ENCODE measurements around the gene DALRD3. TPM values are rescaled to one million over a fixed set of nuclear protein-coding genes. Genes with fewer than 3 reads are reported as not detected.

DALRD3 gene
- total RNA-seq, 1 donor from 2014 or later: 30.6 TPM

DNA sequence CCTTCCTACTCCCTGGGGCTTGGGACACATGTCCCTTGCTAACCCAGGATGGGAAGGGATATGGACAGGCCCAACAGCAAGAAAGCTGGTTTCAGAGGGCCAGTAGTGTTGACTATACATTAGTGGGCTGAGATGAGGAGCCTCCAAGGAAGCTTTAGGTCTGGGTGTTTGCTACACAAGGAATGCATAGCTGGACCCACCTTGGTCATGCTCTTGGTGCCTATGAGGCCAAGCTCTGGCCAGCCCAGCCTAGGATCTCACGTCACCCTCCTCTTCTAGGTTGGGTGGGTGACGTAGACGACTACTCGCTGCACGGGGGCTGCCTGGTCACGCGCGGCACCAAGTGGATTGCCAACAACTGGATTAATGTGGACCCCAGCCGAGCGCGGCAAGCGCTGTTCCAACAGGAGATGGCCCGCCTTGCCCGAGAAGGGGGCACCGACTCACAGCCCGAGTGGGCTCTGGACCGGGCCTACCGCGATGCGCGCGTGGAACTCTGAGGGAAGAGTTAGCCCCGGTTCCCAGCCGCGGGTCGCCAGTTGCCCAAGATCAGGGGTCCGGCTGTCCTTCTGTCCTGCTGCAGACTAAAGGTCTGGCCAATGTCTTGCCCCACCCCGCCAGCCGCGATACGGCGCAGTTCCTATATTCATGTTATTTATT, 11.8 kb downstream of the DALRD3 start:
- DNase-seq (ENCODE audit: low read depth in 2 of 2): peak; percentile 58 to 72

DNA sequence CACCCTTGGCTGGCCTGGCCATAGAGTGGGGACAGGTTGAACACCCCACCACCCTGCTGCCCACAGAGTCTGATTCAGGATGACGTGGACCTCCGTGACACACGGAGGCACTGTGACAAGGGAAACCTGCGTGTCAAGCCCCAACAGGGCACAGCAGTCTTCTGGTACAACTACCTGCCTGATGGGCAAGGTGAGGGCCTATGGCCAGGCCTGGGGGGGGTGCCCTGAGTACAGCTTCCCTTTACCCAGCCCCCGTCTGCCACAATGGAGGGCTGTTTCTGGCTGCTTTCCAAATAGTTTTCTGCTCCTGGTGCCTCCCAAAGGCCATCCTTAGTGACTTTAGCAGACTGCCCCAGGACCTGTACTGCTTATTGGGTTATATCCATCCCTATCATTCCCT, 12.4 kb downstream of the DALRD3 start:
- no peak for DNase-seq (ENCODE audit: low read depth in 2 of 2)

DNA sequence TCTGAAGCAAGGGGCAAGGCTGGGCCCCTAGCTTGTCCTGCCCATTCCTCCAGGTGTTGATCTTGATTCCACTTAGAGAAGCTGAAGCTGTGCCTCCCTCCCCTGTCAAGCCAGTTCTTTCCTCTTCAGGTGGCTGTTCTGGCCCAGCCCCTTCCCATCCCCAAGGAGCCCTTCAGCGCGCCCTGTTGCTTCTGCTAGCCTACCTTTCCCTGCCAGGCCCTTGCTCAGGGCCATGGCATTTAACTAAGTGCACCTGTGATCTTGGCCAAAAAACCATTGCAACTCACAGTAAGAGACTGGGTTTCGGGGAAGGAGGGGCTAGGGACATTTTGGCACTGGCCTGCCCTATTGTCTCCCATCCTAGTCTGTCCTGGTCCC, 13.1 kb downstream of the DALRD3 start:
- no peak for DNase-seq (ENCODE audit: low read depth in 2 of 2)

DNA sequence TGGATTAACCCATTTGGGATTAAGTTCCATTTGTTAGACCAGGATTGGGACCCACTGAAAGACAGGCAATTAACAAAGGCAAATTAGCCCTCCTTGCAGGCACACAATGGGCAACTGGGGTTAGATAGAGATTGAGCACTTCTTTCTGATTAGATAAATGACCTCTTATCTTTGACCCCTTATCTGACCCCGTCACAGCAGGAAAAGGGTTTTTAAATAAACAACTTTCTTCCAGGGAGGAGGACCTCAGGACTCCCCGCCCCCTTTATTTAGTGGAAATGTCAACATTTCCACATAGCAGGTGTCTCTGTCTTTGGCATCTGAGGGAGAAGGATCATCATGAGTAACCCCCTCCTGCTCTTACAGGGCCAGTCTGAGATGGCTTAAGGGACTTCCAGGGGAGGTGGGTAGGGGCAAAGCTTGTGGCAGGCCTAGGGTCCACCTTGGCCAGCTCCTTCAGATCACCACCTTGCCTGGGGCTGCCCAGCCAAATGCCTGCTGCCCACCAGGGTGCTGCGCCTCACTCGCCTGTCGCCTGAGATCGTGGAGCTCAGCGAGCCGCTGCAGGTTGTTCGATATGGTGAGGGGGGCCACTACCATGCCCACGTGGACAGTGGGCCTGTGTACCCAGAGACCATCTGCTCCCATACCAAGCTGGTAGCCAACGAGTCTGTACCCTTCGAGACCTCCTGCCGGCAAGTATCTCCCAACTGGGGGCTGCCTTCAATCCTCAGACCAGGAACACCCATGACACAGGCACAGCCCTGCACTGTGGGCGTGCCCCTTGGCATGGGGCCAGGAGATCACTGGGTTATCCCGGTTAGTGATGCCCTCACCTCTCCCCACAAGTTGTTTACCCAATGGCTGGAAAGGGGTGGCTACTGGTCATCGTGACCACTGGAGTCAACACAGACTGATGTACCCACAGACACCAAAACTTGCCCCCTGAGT, 13.8 kb downstream of the DALRD3 start:
- no peak for DNase-seq (ENCODE audit: low read depth in 2 of 2)

DNA sequence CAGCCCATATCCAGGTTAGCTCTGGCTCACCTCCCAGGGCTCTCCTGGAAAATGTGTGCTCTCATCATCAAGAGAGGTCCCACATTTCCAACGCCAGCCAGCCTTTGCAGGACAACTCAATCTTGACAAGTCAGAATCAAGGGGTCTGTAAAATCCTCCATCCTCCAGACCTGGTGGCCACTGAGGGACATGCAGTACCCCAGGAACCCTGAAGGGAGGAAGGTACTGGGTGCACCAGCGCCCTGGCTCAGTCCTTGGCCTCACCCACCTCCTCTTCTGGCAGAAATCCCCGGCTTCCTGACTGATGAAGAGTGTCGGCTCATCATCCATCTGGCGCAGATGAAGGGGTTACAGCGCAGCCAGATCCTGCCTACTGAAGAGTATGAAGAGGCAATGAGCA, 17.2 kb downstream of the DALRD3 start:
- no peak for DNase-seq (ENCODE audit: low read depth in 2 of 2)

DNA sequence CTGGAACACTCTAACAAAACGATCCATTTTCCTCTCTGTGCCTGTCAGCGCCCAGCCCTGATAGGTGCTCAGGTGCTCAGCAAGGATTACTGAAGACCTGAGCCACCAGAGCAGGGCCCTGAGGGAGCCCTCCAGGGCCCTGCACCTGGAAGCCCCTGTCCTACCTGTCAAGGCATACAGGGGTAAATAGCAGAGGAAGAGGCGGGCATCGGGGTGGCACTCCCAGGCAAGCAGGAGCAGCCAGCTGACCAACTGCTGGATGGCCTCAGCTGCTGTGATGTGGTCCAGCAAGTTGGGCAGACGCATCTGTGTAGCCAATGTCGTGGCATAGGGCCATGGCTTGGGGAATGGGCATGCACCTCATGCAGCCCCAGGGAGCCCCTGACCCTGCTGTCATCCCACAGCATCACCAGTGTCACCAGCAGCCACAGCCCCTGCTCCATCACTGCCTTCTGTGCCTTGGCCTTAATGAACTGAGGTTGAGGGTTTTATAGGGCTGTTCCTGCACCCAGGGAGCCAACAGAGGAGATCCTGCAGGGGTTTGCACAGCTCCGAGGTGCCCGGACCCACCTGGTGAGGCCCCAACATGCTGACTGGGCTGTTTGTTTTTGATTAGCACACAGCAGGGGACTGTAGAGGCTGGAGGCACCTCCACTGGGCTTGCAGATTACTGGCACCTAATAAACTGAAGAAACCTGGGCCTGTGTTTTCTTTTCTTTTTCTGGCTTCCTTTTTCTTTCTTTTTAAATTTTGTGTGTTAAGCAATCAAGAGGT, 19.1 kb downstream of the DALRD3 start:
- DNase-seq (ENCODE audit: low read depth in 2 of 2): no peak

DNA sequence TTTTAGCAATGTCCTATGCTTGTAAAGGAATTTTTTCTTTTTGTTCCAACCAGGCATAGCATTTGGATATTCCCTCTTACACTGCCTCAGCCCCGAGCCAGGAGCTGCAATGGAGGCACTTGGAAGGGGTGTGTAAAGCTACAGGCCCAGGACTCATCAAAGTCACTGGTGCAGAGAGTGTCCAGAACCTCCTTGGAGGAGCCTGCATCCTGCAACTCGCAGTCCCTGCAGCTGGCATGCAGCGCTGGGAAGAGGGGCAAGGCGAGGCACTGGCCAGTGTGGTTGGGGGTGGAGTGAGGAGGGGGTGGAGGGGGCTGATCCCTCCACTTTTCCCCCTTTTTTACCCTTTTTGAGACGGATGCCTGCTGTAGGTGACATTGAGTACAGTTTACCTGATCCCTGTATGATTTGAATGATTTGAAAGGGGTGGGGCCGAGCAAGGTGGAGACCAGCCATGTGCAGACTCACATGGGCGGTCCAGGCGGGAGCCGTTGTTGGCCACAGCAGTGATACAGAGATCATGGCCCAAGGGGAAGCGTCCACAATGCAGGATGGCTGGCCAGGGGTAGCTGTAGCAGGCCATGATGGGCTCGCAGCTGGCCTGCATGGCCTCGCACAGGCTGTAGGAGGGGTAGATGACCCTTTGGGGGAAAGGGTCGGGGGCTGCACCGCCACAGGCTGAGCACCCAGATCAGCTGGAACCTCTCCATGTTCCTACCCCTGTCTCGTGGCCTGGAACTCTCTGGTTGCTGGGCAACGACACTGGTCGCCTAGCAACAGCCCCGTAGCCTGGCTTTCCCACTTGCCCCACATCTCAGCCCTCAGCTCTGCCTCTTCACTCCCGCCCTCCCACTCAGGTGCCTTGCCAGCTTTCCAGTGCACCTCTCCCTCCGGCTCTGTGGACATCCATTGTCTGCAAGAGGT, 20.4 kb downstream of the DALRD3 start:
- DNase-seq (ENCODE audit: low read depth in 2 of 2): no peak

DNA sequence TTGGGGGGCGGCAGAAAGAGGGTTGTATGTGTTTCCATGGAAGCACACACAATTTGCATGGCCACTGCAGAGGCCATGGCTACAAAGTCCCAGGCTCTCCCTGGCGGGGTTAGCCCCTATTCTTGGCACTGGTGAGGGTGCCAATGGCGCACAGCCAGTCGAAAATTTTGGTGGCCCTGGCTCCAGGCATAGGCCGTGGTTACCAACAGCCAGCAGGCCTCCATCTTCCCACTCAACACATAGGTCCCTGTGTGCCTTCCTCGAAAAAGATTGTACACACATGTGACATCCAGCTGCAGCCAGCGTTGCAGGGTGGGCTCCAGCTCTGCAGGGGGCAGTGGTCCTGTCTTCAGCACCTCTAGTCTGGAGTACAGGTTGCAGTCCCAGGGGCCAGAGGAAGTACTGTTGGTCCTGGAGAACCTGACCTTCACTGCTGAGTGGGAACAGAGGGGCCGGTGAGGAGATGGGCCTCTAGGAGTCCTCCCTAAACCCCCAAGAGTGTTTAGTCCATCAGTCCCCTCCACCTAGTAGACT, 21.2 kb downstream of the DALRD3 start:
- DNase-seq (ENCODE audit: low read depth in 2 of 2): no peak

DNA sequence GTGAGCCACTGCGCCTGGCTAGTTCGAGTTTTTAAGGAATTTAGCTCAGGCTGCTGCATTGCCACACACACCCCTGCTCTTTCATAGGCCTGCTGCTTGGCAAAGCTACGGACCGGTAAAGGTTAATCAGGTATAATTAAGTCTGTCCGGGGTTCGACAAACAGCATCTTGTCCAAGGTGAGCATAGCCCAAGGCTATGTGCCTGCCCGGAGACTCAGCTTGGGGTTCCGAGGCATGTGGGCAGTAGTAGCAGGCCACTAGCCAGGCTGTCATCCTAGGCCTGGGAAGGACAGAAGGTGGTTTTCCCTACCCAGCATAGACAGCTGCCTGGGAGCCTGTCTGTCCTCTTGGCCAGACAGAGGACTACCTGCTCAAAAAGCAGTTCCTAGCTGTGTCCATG, 21.7 kb downstream of the DALRD3 start:
- no peak for DNase-seq (ENCODE audit: low read depth in 2 of 2)

DNA sequence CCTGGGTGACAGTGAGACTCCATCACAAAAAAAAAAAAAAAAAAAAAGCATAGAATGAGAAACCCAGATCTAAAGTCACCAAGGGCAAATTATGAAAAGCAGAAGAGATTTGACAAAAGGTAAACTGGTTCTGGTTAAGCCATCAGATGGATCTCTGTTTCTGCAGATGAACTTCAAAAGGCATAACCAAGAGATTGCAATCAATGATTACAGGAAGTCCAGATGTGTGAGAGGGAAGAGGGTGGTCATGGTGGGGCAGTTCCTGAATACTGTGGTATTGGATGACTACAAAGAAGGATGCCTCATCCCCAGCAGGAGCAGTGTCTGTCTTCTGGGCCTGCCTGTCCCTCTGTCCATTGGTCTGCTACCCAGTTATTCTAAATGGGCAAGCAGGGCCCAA, 24.5 kb downstream of the DALRD3 start:
- no peak for DNase-seq (ENCODE audit: low read depth in 2 of 2)

DNA sequence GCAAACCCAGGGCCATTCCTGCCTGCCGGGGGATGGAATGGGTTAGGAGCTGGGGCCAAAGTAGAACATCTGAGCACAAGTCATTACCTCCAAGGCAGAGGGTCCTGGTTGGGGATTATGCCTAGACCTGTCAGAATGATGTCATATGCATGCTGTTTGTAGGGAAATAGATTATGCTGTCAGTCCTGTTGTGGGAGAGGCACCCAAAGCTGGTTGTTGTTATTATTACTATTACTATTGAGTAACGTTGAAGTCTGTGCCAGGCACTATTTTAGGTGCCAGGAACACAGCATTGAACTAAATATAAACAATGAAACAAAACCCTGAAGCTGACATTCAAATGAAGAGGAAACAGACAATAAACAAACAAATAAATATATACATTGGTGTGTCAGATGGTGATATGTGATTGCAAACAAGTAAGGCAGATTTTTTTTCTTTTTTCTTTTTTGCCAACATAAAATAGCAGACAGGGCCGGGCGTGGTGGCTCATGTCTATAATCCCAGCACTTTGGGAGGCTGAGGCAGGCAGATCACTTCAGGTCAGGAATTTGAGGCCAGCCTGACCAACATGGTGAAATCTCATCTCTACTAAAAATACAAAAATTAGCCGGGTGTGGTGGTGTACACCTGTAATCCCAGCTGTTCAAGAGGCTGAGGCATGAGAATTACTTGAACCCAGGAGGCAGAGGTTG, 26.4 kb downstream of the DALRD3 start:
- DNase-seq (ENCODE audit: low read depth in 2 of 2): no peak

DNA sequence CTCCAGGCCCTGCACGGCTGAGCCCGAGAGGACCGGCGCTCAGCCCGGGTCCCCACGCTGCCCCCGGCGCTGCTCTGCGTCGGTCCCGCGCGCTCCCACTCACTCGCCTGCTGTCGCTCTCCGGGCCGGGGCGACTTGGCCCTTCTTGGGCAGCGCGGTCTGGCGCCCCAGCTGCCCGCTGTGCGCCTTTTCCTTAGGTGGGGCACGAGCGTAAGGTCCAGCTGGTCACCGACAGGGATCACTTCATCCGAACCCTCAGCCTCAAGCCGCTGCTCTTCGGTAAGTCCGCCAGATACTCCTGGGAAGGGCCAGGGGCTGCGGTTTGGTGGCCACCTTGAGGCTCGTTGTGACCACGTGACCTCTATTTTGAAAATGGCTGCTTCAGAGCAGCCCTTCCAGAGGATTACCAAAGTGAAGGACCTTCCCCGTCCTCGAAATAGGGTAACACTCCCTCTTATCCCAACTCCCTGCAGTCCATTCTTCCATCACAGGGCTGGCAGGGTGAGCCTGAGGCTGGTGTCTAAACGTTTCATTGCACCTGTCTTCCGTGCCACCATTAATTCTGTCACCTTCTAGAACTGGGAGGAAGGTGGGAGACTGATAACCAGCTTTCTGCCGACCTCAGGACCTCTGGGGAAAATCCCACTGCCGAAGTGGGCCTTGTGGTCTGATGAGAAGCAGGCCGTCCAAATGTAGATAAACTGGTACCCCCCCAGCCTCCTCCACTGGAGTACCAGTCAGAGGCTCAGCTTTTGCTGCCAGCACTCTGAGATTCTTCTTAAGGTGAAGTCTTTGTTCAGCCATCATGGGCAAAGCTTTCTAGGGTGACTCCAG, 27.5 kb downstream of the DALRD3 start:
- DNase-seq (ENCODE audit: low read depth in 2 of 2): peak in 1 of 2 donors; percentile 23

DNA sequence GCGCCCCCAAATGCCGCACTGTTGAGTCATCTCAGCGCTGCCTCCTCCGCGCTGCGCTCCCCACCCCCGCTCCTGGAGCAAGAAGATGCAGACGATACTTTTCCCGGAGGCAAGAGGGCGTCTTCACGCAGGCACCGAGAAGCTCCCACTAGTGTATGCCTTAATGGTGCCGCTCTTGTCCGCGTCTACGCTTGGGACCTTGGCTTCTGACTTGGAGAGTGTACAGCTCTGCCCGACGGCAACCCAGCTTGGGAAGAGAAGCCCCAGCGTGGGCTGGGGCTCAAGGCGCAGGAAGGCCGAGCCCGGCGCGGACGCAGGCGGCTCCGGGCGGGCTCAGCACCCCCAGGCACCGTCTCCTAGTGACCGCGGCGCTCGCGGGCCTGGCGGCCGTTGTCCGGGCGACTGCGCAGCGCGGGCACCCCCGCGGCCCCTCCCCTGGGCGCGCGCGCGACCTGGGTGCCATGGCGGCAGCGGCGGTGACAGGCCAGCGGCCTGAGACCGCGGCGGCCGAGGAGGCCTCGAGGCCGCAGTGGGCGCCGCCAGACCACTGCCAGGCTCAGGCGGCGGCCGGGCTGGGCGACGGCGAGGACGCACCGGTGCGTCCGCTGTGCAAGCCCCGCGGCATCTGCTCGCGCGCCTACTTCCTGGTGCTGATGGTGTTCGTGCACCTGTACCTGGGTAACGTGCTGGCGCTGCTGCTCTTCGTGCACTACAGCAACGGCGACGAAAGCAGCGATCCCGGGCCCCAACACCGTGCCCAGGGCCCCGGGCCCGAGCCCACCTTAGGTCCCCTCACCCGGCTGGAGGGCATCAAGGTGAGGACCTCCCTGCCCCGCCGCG, 28.4 kb downstream of the DALRD3 start, which contains the start of gene P4HTM:
Gene P4HTM, plus strand, starts transcription at position 446 of the 840 bp plus-strand sequence. Its CDS starts 16 bp downstream, at position 462.
- peak; percentile 49 to 92 for DNase-seq (ENCODE audit: low read depth in 2 of 2)

DNA sequence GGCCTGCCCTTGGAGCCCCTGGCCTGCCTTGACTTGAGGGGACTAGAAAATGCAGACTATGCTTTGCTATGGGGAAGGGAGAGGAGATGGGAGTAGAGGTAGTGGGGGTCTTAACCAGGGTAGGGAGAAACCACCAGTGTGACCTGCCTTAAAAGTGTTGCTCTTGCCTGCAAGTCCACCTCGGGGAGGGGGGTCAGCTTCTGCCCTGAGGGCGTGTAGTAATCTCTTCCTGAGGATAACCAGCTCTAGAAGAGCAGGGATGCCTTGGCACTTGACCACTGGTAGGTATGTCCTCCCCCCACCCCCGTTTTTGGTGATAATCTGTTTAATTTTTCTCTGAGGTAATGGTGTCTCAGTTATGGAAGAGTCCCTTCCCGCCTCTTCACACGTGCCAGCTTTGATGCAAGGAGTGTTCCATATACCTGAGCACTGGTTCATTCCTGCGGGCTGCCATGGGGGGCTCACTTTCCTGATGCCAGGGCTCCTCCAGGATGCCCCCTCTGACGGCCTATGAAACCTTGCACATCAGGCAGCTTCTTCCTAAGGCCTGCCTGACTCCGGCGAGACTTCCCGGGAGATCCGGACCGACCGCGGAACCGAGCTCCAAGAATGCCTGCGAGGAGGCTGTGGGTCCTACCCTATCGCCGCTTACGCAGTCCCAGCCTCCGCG, 29.1 kb downstream of the DALRD3 start:
- DNase-seq (ENCODE audit: low read depth in 2 of 2): no peak

DNA sequence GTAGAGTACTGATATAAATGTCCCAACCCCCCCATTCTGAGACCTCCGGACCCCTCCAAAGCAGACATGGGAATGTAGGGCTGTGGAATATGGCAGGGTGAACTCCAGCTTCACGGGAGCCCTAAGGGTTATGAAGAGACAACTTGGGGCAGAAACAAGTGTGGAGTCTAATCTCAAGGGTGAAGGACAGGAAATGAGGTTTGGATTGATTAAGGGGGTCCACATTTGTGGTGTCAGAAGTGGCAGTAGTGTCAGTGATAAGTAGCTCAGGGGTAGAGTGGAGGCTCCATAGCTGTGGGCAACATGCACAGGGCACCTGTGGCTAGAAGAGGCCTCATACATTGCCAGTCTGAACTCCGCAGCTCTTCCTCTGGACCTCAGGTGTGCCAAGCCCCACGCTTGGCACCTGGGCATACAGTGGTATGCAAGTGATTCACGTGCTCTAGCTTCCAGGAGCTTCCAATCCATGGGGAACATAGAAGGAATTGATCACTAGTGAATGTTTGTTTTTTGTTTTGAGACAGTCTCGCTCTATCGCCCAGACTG, 32.5 kb downstream of the DALRD3 start:
- DNase-seq (ENCODE audit: low read depth in 2 of 2): no peak

DNA sequence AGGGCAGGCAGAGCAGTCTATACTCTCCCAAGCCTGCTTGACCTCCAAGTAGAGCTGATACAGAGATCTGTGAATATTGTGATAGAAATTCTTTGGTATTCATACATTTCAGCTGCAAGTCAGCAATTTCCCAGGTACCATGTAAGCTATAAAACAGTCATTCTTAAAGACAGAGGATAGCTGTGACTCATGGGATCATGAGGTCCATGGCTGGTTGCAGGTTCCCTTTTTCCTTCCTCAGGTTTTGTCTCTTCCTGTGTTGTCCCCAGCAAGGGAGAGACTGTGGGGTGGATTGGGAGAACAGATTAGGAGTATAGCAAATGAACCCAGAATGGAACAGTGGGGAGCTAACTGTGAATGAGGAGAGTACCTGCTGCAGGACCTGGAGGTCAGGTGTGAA, 33.7 kb downstream of the DALRD3 start:
- peak in 1 of 2 donors; percentile 17 for DNase-seq (ENCODE audit: low read depth in 2 of 2)

DNA sequence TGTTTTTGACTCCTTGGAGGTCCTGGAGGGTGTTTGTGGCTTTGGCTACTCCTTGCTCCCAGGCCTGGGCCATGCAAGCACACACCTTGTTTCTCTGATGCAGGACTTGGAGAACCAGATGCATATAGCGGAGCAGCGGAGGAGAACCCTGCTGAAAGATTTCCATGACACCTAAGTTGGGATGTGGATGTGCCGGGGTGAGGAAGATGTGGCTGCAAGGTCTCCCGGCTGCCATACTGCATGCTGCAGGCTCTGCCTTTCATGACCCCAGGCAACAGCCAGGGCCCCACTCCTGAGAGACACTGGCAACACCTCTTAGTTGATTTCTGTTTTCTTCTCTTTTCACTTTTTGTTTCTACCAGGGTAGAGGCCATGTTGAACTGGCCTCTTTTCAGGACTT, 35.3 kb downstream of the DALRD3 start:
- no peak for DNase-seq (ENCODE audit: low read depth in 2 of 2)
